ENCODE results near the gene TYW1.

- no peak for TF ChIP-seq CTCF (IDR thresholded peaks at IDR 0.05)
- no peak for TF ChIP-seq POLR2A (IDR thresholded peaks at IDR 0.05)
Measured at GRCh38 chr7:66948480-66949109, 48.0 kb upstream of the TYW1 start.
